B cell (primary cell): Measurements from ENCODE around the gene SLIT3. TPM values are rescaled to one million over a fixed set of nuclear protein-coding genes. Genes with fewer than 3 reads are reported as not detected.

ENCODE experiments used
- ATAC-seq: fragments of 200-7000 bp; cut with Tn5 transposase; one replicate; pipeline ENCODE4 v1.10.0; 2021; ENCODE audit warnings: low read depth, mild to moderate bottlenecking, moderate number of reproducible peaks, moderate library complexity
- CTCF ChIA-PET: fragments of 350-600 bp; sonication (Branson Sonifier 250); formaldehyde crosslinking; loops from one replicate; lab custom pipeline; 2021; ENCODE audit warnings: antibody characterized with exemption, inconsistent platforms; lab: Charles Lee
- POLR2A ChIA-PET: fragments of 350-600 bp; sonication (Branson Sonifier 250); formaldehyde crosslinking; loops from one replicate; lab custom pipeline; 2021; ENCODE audit warnings: antibody characterized with exemption; lab: Charles Lee
- DNase-seq: peaks from one replicate; pipeline ENCODE4 v3.0.0; 2013
- H2AFZ ChIP-seq: 2 replicates; pipeline ENCODE4 v1.6.1; 2012; ENCODE audit warnings: mild to moderate bottlenecking, low read depth, low read length; ENCODE audit not compliant: insufficient read depth, poor library complexity, severe bottlenecking
- H3K27ac ChIP-seq, 2 donors: 1 replicate in 1 of 2; 2 replicates in 1 of 2; pipeline ENCODE4 v1.5.1; 2012 to 2013; ENCODE audit warnings: low read length in 2 of 2, mild to moderate bottlenecking in 2 of 2, moderate library complexity in 1 of 2
- H3K27me3 ChIP-seq, 4 experiments: fragments of 200-600 bp in 1 of 4; sonication (generic) in 1 of 4; replicated peaks in 1 of 4; 1 replicate in 2 of 4; 2 replicates in 2 of 4; pipeline versions ENCODE4 v1.6.1 to v1.7.0; 2013 to 2016; ENCODE audit warnings: low read length in 3 of 4, mild to moderate bottlenecking in 2 of 4, mixed read lengths in 1 of 4, moderate library complexity in 1 of 4; ENCODE audit not compliant: insufficient read depth in 4 of 4, control insufficient read depth in 3 of 4; ENCODE audit errors: control extremely low read depth in 1 of 4
- H3K36me3 ChIP-seq, 2 experiments: replicated peaks in 1 of 2; 1 replicate in 1 of 2; 2 replicates in 1 of 2; pipeline versions ENCODE4 v1.6.1 to v1.7.1; 2013; ENCODE audit warnings: low read length in 1 of 2; ENCODE audit not compliant: insufficient read depth in 2 of 2, control insufficient read depth in 1 of 2; ENCODE audit errors: control extremely low read depth in 1 of 2, extremely low read depth in 1 of 2
- H3K4me1 ChIP-seq, 2 donors: fragments of 200-600 bp in 1 of 2; sonication (generic) in 1 of 2; 1 replicate in 1 of 2; 2 replicates in 1 of 2; pipeline versions ENCODE4 v1.5.1 to v1.6.1; 2013 to 2017; ENCODE audit warnings: low read length in 2 of 2; ENCODE audit not compliant: control insufficient read depth in 2 of 2, insufficient read depth in 2 of 2
- H3K4me2 ChIP-seq: replicated peaks from 2 replicates; pipeline ENCODE3; 2012; ENCODE audit warnings: mild to moderate bottlenecking, low read depth, low read length; ENCODE audit not compliant: poor library complexity, severe bottlenecking
- H3K4me3 ChIP-seq, 5 experiments: fragments of 200-600 bp in 1 of 5; sonication (generic) in 1 of 5; 1 replicate in 3 of 5; 2 replicates in 2 of 5; pipeline versions ENCODE4 v1.5.1 to v1.7.0; 2011 to 2016; ENCODE audit warnings: low read length in 4 of 5, mild to moderate bottlenecking in 4 of 5, low read depth in 2 of 5, control low read depth in 1 of 5, moderate library complexity in 1 of 5; ENCODE audit not compliant: insufficient read depth in 1 of 5; ENCODE audit errors: control extremely low read depth in 1 of 5, extremely low read depth in 1 of 5
- H3K79me2 ChIP-seq: fragments of 200-600 bp; sonication (generic); one replicate; pipeline ENCODE4 v1.6.0; 2016; ENCODE audit warnings: low read length; ENCODE audit not compliant: control insufficient read depth, insufficient read depth
- H3K9ac ChIP-seq: fragments of 200-600 bp; sonication (generic); 2 replicates; pipeline ENCODE4 v1.6.1; 2017; ENCODE audit warnings: mild to moderate bottlenecking, low read length, moderate library complexity
- H3K9me3 ChIP-seq, 3 donors: one replicate each; pipeline versions ENCODE4 v1.6.1 to v1.7.1; 2013; ENCODE audit warnings: low read length in 2 of 3; ENCODE audit not compliant: control insufficient read depth in 2 of 3, insufficient read depth in 1 of 3; ENCODE audit errors: control extremely low read depth in 1 of 3
- H4K20me1 ChIP-seq: 2 replicates; pipeline ENCODE4 v1.6.0; 2012; ENCODE audit warnings: mild to moderate bottlenecking, low read length; ENCODE audit not compliant: insufficient read depth, control insufficient read depth, poor library complexity, severe bottlenecking
- H3K27ac Mint-ChIP-seq: one replicate; pipeline ENCODE4 v1.8.0; 2021; ENCODE audit warnings: mixed read lengths
- H3K27me3 Mint-ChIP-seq: one replicate; pipeline ENCODE4 v1.8.0; 2021; ENCODE audit warnings: mixed read lengths
- H3K4me1 Mint-ChIP-seq: one replicate; pipeline ENCODE4 v1.8.0; 2021; ENCODE audit warnings: mixed read lengths
- H3K4me3 Mint-ChIP-seq: one replicate; pipeline ENCODE4 v1.8.0; 2021; ENCODE audit warnings: mixed read lengths
- H3K9me3 Mint-ChIP-seq: one replicate; pipeline ENCODE4 v1.8.0; 2022; ENCODE audit warnings: mixed read lengths; ENCODE audit not compliant: insufficient read depth
- CTCF ChIP-seq: fragments of 200-600 bp; IDR thresholded peaks from one replicate; pipeline ENCODE4 v1.8.0; 2022; ENCODE audit warnings: antibody characterized with exemption, mild to moderate bottlenecking
- EZH2 ChIP-seq: IDR thresholded peaks from 2 replicates; pipeline ENCODE4 v1.6.1; 2012; ENCODE audit warnings: borderline replicate concordance, low read depth, mild to moderate bottlenecking, moderate library complexity, low read length; ENCODE audit not compliant: insufficient read depth, poor library complexity, severe bottlenecking
- WGBS: methylation state at CpG from one replicate; pipeline ENCODE4 v1.1.5; 2013; ENCODE audit warnings: missing lambda C conversion rate; ENCODE audit not compliant: insufficient coverage; 5-methylcytosine and 5-hydroxymethylcytosine counted together
- intact Hi-C: fragments of 100-400 bp; cut with micrococcal nuclease; formaldehyde crosslinking; loops from one replicate; pipeline ENCODE4 v1.10.0; 2022
- polyA plus RNA-seq: library from polyadenylated mRNA; depleted of rRNA; stranded (reverse); fragments of >200 nt; gene quantifications from 2 replicates; pipeline ENCODE4 v1.2.3, GENCODE V29; 2012
- total RNA-seq, 2 donors: library from RNA; stranded (reverse); fragments of 120-200 nt in 1 of 2; gene quantifications; 1 replicate in 1 of 2; 2 replicates in 1 of 2; pipeline versions ENCODE4 v1.2.3 to v1.2.4, GENCODE V29; 2013 to 2022

The SLIT3 gene
- total and polyA plus RNA-seq, 2 donors (not counting 1 experiment from before 2014, with no cell fraction given), result not detected

GRCh38 chr5:169009123-169009522 lies 291.8 kb downstream of the SLIT3 start:
- H3K9ac ChIP-seq, result no peak overlapping the region
- ChIA-PET POLR2A (no interaction called here), CTCF (no interaction called here)
- no peaks in the 10 kb centered on the region for H3K27me3 ChIP-seq
- no peak for DNase-seq
- H3K4me2 ChIP-seq, result no peak overlapping the region
- no peak for ATAC-seq
- no peaks in the 10 kb centered on the region for H3K9me3 ChIP-seq
- H3K9me3 Mint-ChIP-seq, result no peaks in the 10 kb centered on the region
- intact Hi-C loops, result no loop called here
- no peak overlapping the region for H2AFZ ChIP-seq
- 89% methylated on average over 5 of the region's 5 CpGs for WGBS
- H3K79me2 ChIP-seq, result no peaks in the 10 kb centered on the region
- TF ChIP-seq EZH2 (no peak), CTCF (no peak)
- H3K27me3 Mint-ChIP-seq, result peaks cover 14% of the 10 kb centered on the region
- H3K4me3 ChIP-seq, result no peak overlapping the region
- H3K4me3 Mint-ChIP-seq, result no peak overlapping the region
- no peak overlapping the region for H3K27ac ChIP-seq
- no peak overlapping the region for H3K27ac Mint-ChIP-seq
- no peaks in the 10 kb centered on the region for H4K20me1 ChIP-seq
- no peaks in the 10 kb centered on the region for H3K36me3 ChIP-seq
- H3K4me1 ChIP-seq, result no peaks in the 10 kb centered on the region
- H3K4me1 Mint-ChIP-seq, result no peaks in the 10 kb centered on the region

- WGBS, result 100% methylated on average over 2 of the region's 8 CpGs
Observed at GRCh38 chr5:169006842-169007790, 293.8 kb downstream of the SLIT3 start.

More at GRCh38 chr5:169006842-169007790, 293.8 kb downstream of the SLIT3 start:
- no peak overlapping the region for H3K4me3 Mint-ChIP-seq
- TF ChIP-seq CTCF, result no peak
- no peak for TF ChIP-seq EZH2
- H3K27me3 Mint-ChIP-seq, result peaks cover 17% of the 10 kb centered on the region
- H3K9me3 ChIP-seq, result no peaks in the 10 kb centered on the region
- ATAC-seq (no peak), DNase-seq (no peak)
- ChIA-PET CTCF (no interaction called here), POLR2A (no interaction called here)
- no peak overlapping the region for H3K4me3 ChIP-seq
- H3K79me2 ChIP-seq, result no peaks in the 10 kb centered on the region
- no peak overlapping the region for H3K27ac Mint-ChIP-seq
- H2AFZ ChIP-seq, result no peak overlapping the region
- H4K20me1 ChIP-seq, result no peaks in the 10 kb centered on the region
- no peak overlapping the region for H3K4me2 ChIP-seq
- H3K27ac ChIP-seq, result no peak overlapping the region
- no peaks in the 10 kb centered on the region for H3K27me3 ChIP-seq
- no peaks in the 10 kb centered on the region for H3K4me1 Mint-ChIP-seq
- no peaks in the 10 kb centered on the region for H3K9me3 Mint-ChIP-seq
- H3K36me3 ChIP-seq, result no peaks in the 10 kb centered on the region
- intact Hi-C loops, result no loop called here
- H3K4me1 ChIP-seq, result no peaks in the 10 kb centered on the region
- no peak overlapping the region for H3K9ac ChIP-seq
